GM13977 (cell line): ENCODE data around the gene ZNF217.
"Not testable (repeated sequence)": the region's sequence is repeated elsewhere in the genome, so short reads cannot be mapped to it uniquely, and the experiment has no call there.

ENCODE experiments used
- DNase-seq: peaks from one replicate; pipeline ENCODE4 v3.0.0; 2012; ENCODE audit warnings: low spot score
- CTCF ChIP-seq: IDR thresholded peaks from 2 replicates; pipeline ENCODE4 v1.5.1; 2012; ENCODE audit warnings: mild to moderate bottlenecking, control low read depth; ENCODE audit not compliant: insufficient read depth; ENCODE audit errors: extremely low read depth, missing control alignments
- in situ Hi-C: fragments of 300-500 bp; cut with MboI; formaldehyde crosslinking; loops from one replicate; pipeline ENCODE4 v1.12.0; 2022; ENCODE audit warnings: low sequenced_read_pairs, low pct_unique_long_range_greater_than_20kb, mixed read lengths, inconsistent platforms; ENCODE audit not compliant: unreplicated experiment

ZNF217 gene

DNA sequence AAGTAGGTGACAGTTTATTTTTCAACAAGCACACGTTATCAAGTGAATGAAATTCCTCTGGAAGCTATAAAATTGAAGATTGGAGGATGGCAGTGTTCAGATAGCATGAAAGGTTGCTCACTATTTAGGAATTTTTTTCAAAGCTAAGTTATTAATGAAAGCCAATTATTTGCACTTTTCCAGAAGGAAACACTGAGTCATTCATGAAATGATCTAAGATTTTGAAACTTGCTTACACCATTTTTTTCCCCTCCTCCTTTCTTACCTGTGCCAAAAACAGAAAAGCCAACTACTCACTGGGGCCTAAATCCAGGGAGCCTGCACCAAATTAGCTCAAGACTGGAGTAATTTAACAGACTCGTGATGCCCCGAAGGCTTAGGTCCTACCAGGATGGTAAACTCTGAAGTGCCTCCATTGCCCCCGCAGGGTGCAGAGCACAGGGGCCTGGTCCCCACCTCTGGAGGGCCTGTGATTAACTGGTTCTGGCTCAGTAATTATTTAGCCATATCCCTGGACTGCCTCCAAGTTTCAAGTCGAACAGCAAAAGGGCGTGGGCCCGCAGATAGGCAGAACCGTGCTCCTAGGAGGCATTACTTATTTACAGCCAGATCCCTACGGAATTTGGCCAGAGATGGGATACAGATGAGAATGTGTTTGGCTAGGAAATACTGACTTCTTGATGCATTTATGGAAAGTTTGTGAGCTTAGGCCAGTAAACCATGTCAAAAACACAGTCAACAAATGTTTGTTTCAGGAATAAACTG, 28.0 kb upstream of the ZNF217 start:
- in situ Hi-C loops, result no loop called here
- DNase-seq, result no peak
- no peak for TF ChIP-seq CTCF

- DNase-seq, in situ Hi-C loops: not testable (repeated sequence)
Measured at GRCh38 chr20:53618490-53619000, 24.9 kb upstream of the ZNF217 start.

- in situ Hi-C loops, result no loop called here
- TF ChIP-seq CTCF, result no peak
- no peak for DNase-seq
Measured at GRCh38 chr20:53617791-53618489, 24.3 kb upstream of the ZNF217 start.

- in situ Hi-C loops, DNase-seq: not testable (repeated sequence)
Measured at GRCh38 chr20:53616489-53616888, 22.9 kb upstream of the ZNF217 start.

GRCh38 chr20:53613748-53614147, 20.1 kb upstream of the ZNF217 start:
- no peak for TF ChIP-seq CTCF
- no peak for DNase-seq
- in situ Hi-C loops, result no loop called here

GRCh38 chr20:53612289-53612688, 18.6 kb upstream of the ZNF217 start:
- DNase-seq, in situ Hi-C loops: not testable (repeated sequence)

DNA sequence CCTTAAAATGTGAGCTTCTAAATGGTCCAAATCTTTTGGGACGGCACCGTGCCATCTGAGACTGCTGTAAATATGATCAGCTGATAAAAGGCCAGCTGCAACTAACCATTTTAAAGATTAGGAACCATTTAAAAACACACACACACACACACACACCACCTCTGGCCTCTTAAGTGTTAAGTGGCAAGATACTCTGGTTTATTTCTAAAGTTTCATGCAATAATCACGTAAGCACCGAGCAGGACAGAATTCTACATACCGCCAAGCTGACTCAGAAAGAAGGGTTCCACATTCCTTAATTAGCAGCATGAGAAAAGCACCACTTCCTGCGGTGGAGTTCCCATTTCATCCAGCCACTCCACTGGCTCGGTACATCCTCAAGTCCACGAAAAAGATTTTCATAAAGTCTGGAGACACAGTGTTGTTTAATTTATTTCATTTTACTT, 17.8 kb upstream of the ZNF217 start:
- no peak for DNase-seq
- no peak for TF ChIP-seq CTCF

More for the DNA sequence above, 17.8 kb upstream of the ZNF217 start:
- in situ Hi-C loops, result no loop called here
